Epithelial cell of prostate (primary cell): ENCODE measurements around the gene GTF2F1.
A peak's percentile ranks its signal among the peaks of the same experiment; 100 is the strongest.
"Not testable (repeated sequence)": the region's sequence is repeated elsewhere in the genome, so short reads cannot be mapped to it uniquely, and the experiment has no call there.

Source experiments
- DNase-seq: peaks from one replicate; pipeline ENCODE4 v3.0.0-alpha.2; 2011; ENCODE audit warnings: low read depth, low spot score
- H3K27ac ChIP-seq: fragments of 450-650 bp; 2 replicates; pipeline ENCODE4 v1.5.1; 2017; ENCODE audit warnings: mild to moderate bottlenecking

GTF2F1 gene

GRCh38 chr19:6417713-6418561 is 25.0 kb upstream of the GTF2F1 start:
- no peak for DNase-seq
- H3K27ac ChIP-seq = no peak overlapping the region

- DNase-seq = no peak
- H3K27ac ChIP-seq = no peak overlapping the region
These were observed 23.9 kb upstream of the GTF2F1 start for GRCh38 chr19:6416658-6417405.

- no peak for DNase-seq
- no peak overlapping the region for H3K27ac ChIP-seq
These were observed 22.7 kb upstream of the GTF2F1 start for GRCh38 chr19:6415591-6416190.

- H3K27ac ChIP-seq = no peak overlapping the region
- no peak for DNase-seq
These were observed 22.0 kb upstream of the GTF2F1 start for GRCh38 chr19:6414793-6415590.

- H3K27ac ChIP-seq = no peak overlapping the region
- DNase-seq = no peak
These were observed 21.0 kb upstream of the GTF2F1 start for GRCh38 chr19:6413721-6414643.

- DNase-seq = no peak
These were observed 20.3 kb upstream of the GTF2F1 start for GRCh38 chr19:6413291-6413690.

GRCh38 chr19:6412447-6413091 is 19.6 kb upstream of the GTF2F1 start:
- no peak for DNase-seq
- H3K27ac ChIP-seq = no peak overlapping the region

More at GRCh38 chr19:6413291-6413690, 20.3 kb upstream of the GTF2F1 start:
- H3K27ac ChIP-seq = no peak overlapping the region

- DNase-seq = no peak
- no peak overlapping the region for H3K27ac ChIP-seq
These were observed 19.1 kb upstream of the GTF2F1 start for GRCh38 chr19:6412061-6412446.

GRCh38 chr19:6409346-6409745 is 16.4 kb upstream of the GTF2F1 start:
- no peak for DNase-seq
- H3K27ac ChIP-seq = no peak overlapping the region

- no peak for DNase-seq
- no peak overlapping the region for H3K27ac ChIP-seq
These were observed 13.4 kb upstream of the GTF2F1 start for GRCh38 chr19:6406401-6406800.

GRCh38 chr19:6402837-6403608 is 10.1 kb upstream of the GTF2F1 start:
- no peak overlapping the region for H3K27ac ChIP-seq
- no peak for DNase-seq

- DNase-seq = no peak
- no peak overlapping the region for H3K27ac ChIP-seq
These were observed 9.1 kb upstream of the GTF2F1 start for GRCh38 chr19:6402058-6402457.

GRCh38 chr19:6400062-6400944 is 7.3 kb upstream of the GTF2F1 start:
- not testable (repeated sequence) for H3K27ac ChIP-seq, DNase-seq

GRCh38 chr19:6396305-6396704 is 3.3 kb upstream of the GTF2F1 start:
- no peak for DNase-seq
- H3K27ac ChIP-seq = no peak overlapping the region

GRCh38 chr19:6394831-6395230 is 1.9 kb upstream of the GTF2F1 start:
- no peak for DNase-seq
- no peak overlapping the region for H3K27ac ChIP-seq

GRCh38 chr19:6393983-6394412 is 1.0 kb upstream of the GTF2F1 start:
- DNase-seq = no peak
- H3K27ac ChIP-seq = peak overlapping the region; percentile 78
